Neural crest cell (in vitro differentiated cells): ENCODE measurements around the gene ARL1. TPM values are rescaled to one million over a fixed set of nuclear protein-coding genes. Genes with fewer than 3 reads are reported as not detected.
"Not testable (repeated sequence)": the region's sequence is repeated elsewhere in the genome, so short reads cannot be mapped to it uniquely, and the experiment has no call there.

Experiments
- DNase-seq: peaks from one replicate; pipeline ENCODE4 v3.0.0; 2021; ENCODE audit warnings: low read depth, mixed read lengths, low spot score
- H3K27ac Mint-ChIP-seq: one replicate; pipeline ENCODE4 v1.8.0; 2021; ENCODE audit warnings: mild to moderate bottlenecking, mixed read lengths; ENCODE audit not compliant: unreplicated experiment
- H3K27me3 Mint-ChIP-seq: 2 replicates; pipeline ENCODE4 v1.8.0; 2021; ENCODE audit warnings: low read depth, mild to moderate bottlenecking, mixed read lengths
- H3K36me3 Mint-ChIP-seq: 2 replicates; pipeline ENCODE4 v1.8.0; 2021; ENCODE audit warnings: low read depth, mild to moderate bottlenecking, mixed read lengths
- H3K4me1 Mint-ChIP-seq: 2 replicates; pipeline ENCODE4 v1.8.0; 2021; ENCODE audit warnings: mixed read lengths
- H3K4me3 Mint-ChIP-seq: one replicate; pipeline ENCODE4 v1.8.0; 2021; ENCODE audit warnings: mild to moderate bottlenecking, mixed read lengths
- H3K9me3 Mint-ChIP-seq: 2 replicates; pipeline ENCODE4 v1.8.0; 2021; ENCODE audit warnings: mixed read lengths
- CTCF ChIP-seq: fragments of 200-600 bp; sonication (generic); conservative IDR thresholded peaks from 2 replicates; pipeline ENCODE4 v1.5.0; 2021; ENCODE audit warnings: antibody characterized with exemption, mild to moderate bottlenecking
- total RNA-seq: library from RNA; stranded (reverse); gene quantifications from 2 replicates; pipeline ENCODE4 v1.2.1, GENCODE V29; 2021

The ARL1 gene
- total RNA-seq, 1 donor from 2014 or later: 53.3 TPM

- no peak overlapping the region for H3K27ac Mint-ChIP-seq
- no peaks in the 10 kb centered on the region for H3K4me1 Mint-ChIP-seq
- TF ChIP-seq CTCF: no peak
- H3K4me3 Mint-ChIP-seq: no peak overlapping the region
- H3K36me3 Mint-ChIP-seq: no peaks in the 10 kb centered on the region
- H3K27me3 Mint-ChIP-seq: no peaks in the 10 kb centered on the region
- no peak for DNase-seq
- H3K9me3 Mint-ChIP-seq: no peaks in the 10 kb centered on the region
These were observed 22.9 kb upstream of the ARL1 start for GRCh38 chr12:101430456-101430855.

GRCh38 chr12:101424620-101425019 lies 17.0 kb upstream of the ARL1 start:
- no peak for DNase-seq
- no peak for TF ChIP-seq CTCF
- H3K4me3 Mint-ChIP-seq: no peak overlapping the region
- H3K9me3 Mint-ChIP-seq: no peaks in the 10 kb centered on the region
- no peak overlapping the region for H3K27ac Mint-ChIP-seq
- no peaks in the 10 kb centered on the region for H3K27me3 Mint-ChIP-seq
- H3K4me1 Mint-ChIP-seq: no peaks in the 10 kb centered on the region
- H3K36me3 Mint-ChIP-seq: no peaks in the 10 kb centered on the region

GRCh38 chr12:101422066-101422465 lies 14.5 kb upstream of the ARL1 start:
- not testable (repeated sequence) for H3K27me3 Mint-ChIP-seq, H3K9me3 Mint-ChIP-seq, H3K4me1 Mint-ChIP-seq, H3K4me3 Mint-ChIP-seq, H3K36me3 Mint-ChIP-seq, DNase-seq
- peak overlapping the region; percentile 57 for H3K27ac Mint-ChIP-seq

GRCh38 chr12:101415228-101415627 lies 7.7 kb upstream of the ARL1 start:
- Mint-ChIP-seq H3K4me1 (no peaks in the 10 kb centered on the region), H3K4me3 (no peak overlapping the region), H3K9me3 (no peaks in the 10 kb centered on the region), H3K36me3 (no peaks in the 10 kb centered on the region), H3K27ac (no peak overlapping the region), H3K27me3 (peaks cover 27% of the 10 kb centered on the region)
- DNase-seq: no peak
- no peak for TF ChIP-seq CTCF

GRCh38 chr12:101414533-101415119 lies 7.1 kb upstream of the ARL1 start:
- H3K36me3 Mint-ChIP-seq: no peaks in the 10 kb centered on the region
- DNase-seq: peak; percentile 52
- H3K4me1 Mint-ChIP-seq: no peaks in the 10 kb centered on the region
- no peaks in the 10 kb centered on the region for H3K9me3 Mint-ChIP-seq
- no peak overlapping the region for H3K27ac Mint-ChIP-seq
- H3K4me3 Mint-ChIP-seq: no peak overlapping the region
- peak; percentile 81 for TF ChIP-seq CTCF
- peaks cover 27% of the 10 kb centered on the region for H3K27me3 Mint-ChIP-seq

- not testable (repeated sequence) for DNase-seq, H3K9me3 Mint-ChIP-seq, H3K27ac Mint-ChIP-seq, H3K36me3 Mint-ChIP-seq
- H3K27me3 Mint-ChIP-seq: peaks cover 23% of the 10 kb centered on the region
- peak overlapping the region; percentile 6 for H3K4me3 Mint-ChIP-seq
- H3K4me1 Mint-ChIP-seq: peaks cover 19% of the 10 kb centered on the region
These were observed 2.6 kb upstream of the ARL1 start for GRCh38 chr12:101410169-101410568.

- peaks cover 19% of the 10 kb centered on the region for H3K4me1 Mint-ChIP-seq
- DNase-seq: no peak
- H3K4me3 Mint-ChIP-seq: peak overlapping the region; percentile 94
- H3K36me3 Mint-ChIP-seq: no peaks in the 10 kb centered on the region
- H3K27ac Mint-ChIP-seq: peak overlapping the region; percentile 100
- peaks cover under 1% of the 10 kb centered on the region for H3K27me3 Mint-ChIP-seq
- no peak for TF ChIP-seq CTCF
- H3K9me3 Mint-ChIP-seq: no peaks in the 10 kb centered on the region
These were observed 530 bp downstream of the ARL1 start for GRCh38 chr12:101407049-101407435.

GRCh38 chr12:101391181-101391580 lies 16.4 kb downstream of the ARL1 start:
- not testable (repeated sequence) for H3K9me3 Mint-ChIP-seq, H3K4me1 Mint-ChIP-seq, H3K4me3 Mint-ChIP-seq, H3K27me3 Mint-ChIP-seq, H3K27ac Mint-ChIP-seq, DNase-seq
- H3K36me3 Mint-ChIP-seq: peaks cover 36% of the 10 kb centered on the region
